ENCODE results near the gene MAB21L3.

Gene MAB21L3

GRCh38 chr1:116107371-116107770 lies 3.8 kb upstream of the MAB21L3 start:
- DNase-seq, result no peak
- ChIA-PET POLR2A (no interaction called here), CTCF (no interaction called here)
- Histone ChIP-seq H3K36me3 (ENCODE audit: control insufficient read depth in 4 of 4, insufficient read depth in 4 of 4, low read length in 3 of 4) (no peaks in the 10 kb centered on the region), H3K27me3 (replicated peaks in 2 of 5; ENCODE audit: control insufficient read depth in 4 of 5, insufficient read depth in 5 of 5, low read length in 4 of 5) (no peaks in the 10 kb centered on the region), H3K27ac (ENCODE audit: insufficient read depth in 1 of 2, low read depth in 1 of 2, low read length in 2 of 2, poor library complexity in 1 of 2, severe bottlenecking in 2 of 2) (no peak overlapping the region), H3K4me1 (ENCODE audit: control extremely low read depth in 1 of 4, control insufficient read depth in 4 of 4, insufficient read depth in 4 of 4, low read length in 3 of 4) (peaks cover 0 to 2% (median 0%) of the 10 kb centered on the region in 4 experiments), H3K4me3 (ENCODE audit: control insufficient read depth in 1 of 7, extremely low read depth in 1 of 7, insufficient read depth in 4 of 7, low read depth in 2 of 7, low read length in 6 of 7) (no peak overlapping the region), H3K9me3 (ENCODE audit: control extremely low read depth in 1 of 5, control insufficient read depth in 4 of 5, insufficient read depth in 2 of 5, low read depth in 1 of 5, low read length in 4 of 5) (peaks cover 0 to 2% (median 0%) of the 10 kb centered on the region in 5 experiments)
- 100% methylated on average over 2 of the region's 4 CpGs for WGBS (ENCODE audit: insufficient coverage)

- DNase-seq, result no peak
- POLR2A ChIA-PET, result no interaction called here
- Histone ChIP-seq H3K27ac (ENCODE audit: insufficient read depth in 1 of 2, low read depth in 1 of 2, low read length in 2 of 2, poor library complexity in 1 of 2, severe bottlenecking in 2 of 2) (no peak overlapping the region), H3K4me1 (ENCODE audit: control extremely low read depth in 1 of 4, control insufficient read depth in 4 of 4, insufficient read depth in 4 of 4, low read length in 3 of 4) (peaks cover 0 to 2% (median 0%) of the 10 kb centered on the region in 4 experiments), H3K4me3 (ENCODE audit: control insufficient read depth in 1 of 7, extremely low read depth in 1 of 7, insufficient read depth in 4 of 7, low read depth in 2 of 7, low read length in 6 of 7) (no peak overlapping the region), H3K36me3 (ENCODE audit: control insufficient read depth in 4 of 4, insufficient read depth in 4 of 4, low read length in 3 of 4) (no peaks in the 10 kb centered on the region), H3K27me3 (replicated peaks in 2 of 5; ENCODE audit: control insufficient read depth in 4 of 5, insufficient read depth in 5 of 5, low read length in 4 of 5) (no peaks in the 10 kb centered on the region), H3K9me3 (ENCODE audit: control extremely low read depth in 1 of 5, control insufficient read depth in 4 of 5, insufficient read depth in 2 of 5, low read depth in 1 of 5, low read length in 4 of 5) (peaks cover 0 to 2% (median 0%) of the 10 kb centered on the region in 5 experiments)
- CTCF ChIA-PET, result no interaction called here
- 92% methylated on average over 6 of the region's 11 CpGs for WGBS (ENCODE audit: insufficient coverage)
Measured at GRCh38 chr1:116111524-116112021, 374 bp downstream of the MAB21L3 start.

GRCh38 chr1:116112388-116113140 lies 1.4 kb downstream of the MAB21L3 start:
- POLR2A ChIA-PET, result no interaction called here

GRCh38 chr1:116113615-116114014 lies 2.4 kb downstream of the MAB21L3 start:
- H3K36me3 ChIP-seq (ENCODE audit: control insufficient read depth in 4 of 4, insufficient read depth in 4 of 4, low read length in 3 of 4), result no peaks in the 10 kb centered on the region
- H3K4me1 ChIP-seq (ENCODE audit: control extremely low read depth in 1 of 4, control insufficient read depth in 4 of 4, insufficient read depth in 4 of 4, low read length in 3 of 4), result peaks cover 0 to 2% (median 0%) of the 10 kb centered on the region in 4 experiments
- ChIA-PET POLR2A (no interaction called here), CTCF (interaction anchor here (1.2 kb wide), 1 partner anchor 11 kb away, joined by 3 read pairs; no protein-coding TSS in a partner anchor)
- no peaks in the 10 kb centered on the region for H3K27me3 ChIP-seq (replicated peaks in 2 of 5; ENCODE audit: control insufficient read depth in 4 of 5, insufficient read depth in 5 of 5, low read length in 4 of 5)
- 95% methylated on average over 4 of the region's 7 CpGs for WGBS (ENCODE audit: insufficient coverage)
- H3K27ac ChIP-seq (ENCODE audit: insufficient read depth in 1 of 2, low read depth in 1 of 2, low read length in 2 of 2, poor library complexity in 1 of 2, severe bottlenecking in 2 of 2), result no peak overlapping the region
- DNase-seq, result no peak
- H3K9me3 ChIP-seq (ENCODE audit: control extremely low read depth in 1 of 5, control insufficient read depth in 4 of 5, insufficient read depth in 2 of 5, low read depth in 1 of 5, low read length in 4 of 5), result peaks cover 0 to under 1% (median 0%) of the 10 kb centered on the region in 5 experiments
- H3K4me3 ChIP-seq (ENCODE audit: control insufficient read depth in 1 of 7, extremely low read depth in 1 of 7, insufficient read depth in 4 of 7, low read depth in 2 of 7, low read length in 6 of 7), result no peak overlapping the region

More at GRCh38 chr1:116112388-116113140, 1.4 kb downstream of the MAB21L3 start:
- WGBS (ENCODE audit: insufficient coverage), result 100% methylated on average over 2 of the region's 4 CpGs
- H3K36me3 ChIP-seq (ENCODE audit: control insufficient read depth in 4 of 4, insufficient read depth in 4 of 4, low read length in 3 of 4), result no peaks in the 10 kb centered on the region
- no peak overlapping the region for H3K27ac ChIP-seq (ENCODE audit: insufficient read depth in 1 of 2, low read depth in 1 of 2, low read length in 2 of 2, poor library complexity in 1 of 2, severe bottlenecking in 2 of 2)
- DNase-seq, result no peak
- CTCF ChIA-PET, result no interaction called here
- peaks cover 0 to 2% (median 0%) of the 10 kb centered on the region in 4 experiments for H3K4me1 ChIP-seq (ENCODE audit: control extremely low read depth in 1 of 4, control insufficient read depth in 4 of 4, insufficient read depth in 4 of 4, low read length in 3 of 4)
- no peaks in the 10 kb centered on the region for H3K27me3 ChIP-seq (replicated peaks in 2 of 5; ENCODE audit: control insufficient read depth in 4 of 5, insufficient read depth in 5 of 5, low read length in 4 of 5)
- H3K9me3 ChIP-seq (ENCODE audit: control extremely low read depth in 1 of 5, control insufficient read depth in 4 of 5, insufficient read depth in 2 of 5, low read depth in 1 of 5, low read length in 4 of 5), result peaks cover 0 to 2% (median 0%) of the 10 kb centered on the region in 5 experiments
- no peak overlapping the region for H3K4me3 ChIP-seq (ENCODE audit: control insufficient read depth in 1 of 7, extremely low read depth in 1 of 7, insufficient read depth in 4 of 7, low read depth in 2 of 7, low read length in 6 of 7)

GRCh38 chr1:116115476-116116439 lies 4.6 kb downstream of the MAB21L3 start:
- Histone ChIP-seq H3K9me3 (ENCODE audit: control extremely low read depth in 1 of 5, control insufficient read depth in 4 of 5, insufficient read depth in 2 of 5, low read depth in 1 of 5, low read length in 4 of 5) (no peaks in the 10 kb centered on the region), H3K4me3 (ENCODE audit: control insufficient read depth in 1 of 7, extremely low read depth in 1 of 7, insufficient read depth in 4 of 7, low read depth in 2 of 7, low read length in 6 of 7) (no peak overlapping the region), H3K36me3 (ENCODE audit: control insufficient read depth in 4 of 4, insufficient read depth in 4 of 4, low read length in 3 of 4) (no peaks in the 10 kb centered on the region), H3K27ac (ENCODE audit: insufficient read depth in 1 of 2, low read depth in 1 of 2, low read length in 2 of 2, poor library complexity in 1 of 2, severe bottlenecking in 2 of 2) (no peak overlapping the region), H3K27me3 (replicated peaks in 2 of 5; ENCODE audit: control insufficient read depth in 4 of 5, insufficient read depth in 5 of 5, low read length in 4 of 5) (no peaks in the 10 kb centered on the region), H3K4me1 (ENCODE audit: control extremely low read depth in 1 of 4, control insufficient read depth in 4 of 4, insufficient read depth in 4 of 4, low read length in 3 of 4) (peaks cover 0 to 2% (median 0%) of the 10 kb centered on the region in 4 experiments)
- POLR2A ChIA-PET, result no interaction called here
- WGBS (ENCODE audit: insufficient coverage), result 100% methylated on average over 1 of the region's 4 CpGs
- no peak for DNase-seq
- CTCF ChIA-PET, result no interaction called here

GRCh38 chr1:116118471-116118870 lies 7.3 kb downstream of the MAB21L3 start:
- H3K4me3 ChIP-seq (ENCODE audit: control insufficient read depth in 1 of 7, extremely low read depth in 1 of 7, insufficient read depth in 4 of 7, low read depth in 2 of 7, low read length in 6 of 7), result no peak overlapping the region
- no peak overlapping the region for H3K27ac ChIP-seq (ENCODE audit: insufficient read depth in 1 of 2, low read depth in 1 of 2, low read length in 2 of 2, poor library complexity in 1 of 2, severe bottlenecking in 2 of 2)
- H3K36me3 ChIP-seq (ENCODE audit: control insufficient read depth in 4 of 4, insufficient read depth in 4 of 4, low read length in 3 of 4), result no peaks in the 10 kb centered on the region
- no peaks in the 10 kb centered on the region for H3K27me3 ChIP-seq (replicated peaks in 2 of 5; ENCODE audit: control insufficient read depth in 4 of 5, insufficient read depth in 5 of 5, low read length in 4 of 5)
- H3K4me1 ChIP-seq (ENCODE audit: control extremely low read depth in 1 of 4, control insufficient read depth in 4 of 4, insufficient read depth in 4 of 4, low read length in 3 of 4), result no peaks in the 10 kb centered on the region
- no peak for DNase-seq
- CTCF ChIA-PET, result no interaction called here
- no peaks in the 10 kb centered on the region for H3K9me3 ChIP-seq (ENCODE audit: control extremely low read depth in 1 of 5, control insufficient read depth in 4 of 5, insufficient read depth in 2 of 5, low read depth in 1 of 5, low read length in 4 of 5)
- 100% methylated on average over 3 of the region's 3 CpGs for WGBS (ENCODE audit: insufficient coverage)
- POLR2A ChIA-PET, result no interaction called here
